Retina (tissue), 1 donor: ENCODE data around the gene BCCIP.

Experiments
- DNase-seq: peaks from one replicate; pipeline ENCODE4 v3.0.0-alpha.2; 2016

The BCCIP gene

GRCh38 chr10:125822878-125823662, at the start of gene BCCIP, which contains the start of gene UROS:
BCCIP (plus strand) TSS chr10:125823546; CDS start chr10:125823558, 12 bp downstream.
UROS (minus strand) TSS chr10:125823258; CDS start chr10:125816499, 6,759 bp downstream.
- DNase-seq, result peak; percentile 99

DNA sequence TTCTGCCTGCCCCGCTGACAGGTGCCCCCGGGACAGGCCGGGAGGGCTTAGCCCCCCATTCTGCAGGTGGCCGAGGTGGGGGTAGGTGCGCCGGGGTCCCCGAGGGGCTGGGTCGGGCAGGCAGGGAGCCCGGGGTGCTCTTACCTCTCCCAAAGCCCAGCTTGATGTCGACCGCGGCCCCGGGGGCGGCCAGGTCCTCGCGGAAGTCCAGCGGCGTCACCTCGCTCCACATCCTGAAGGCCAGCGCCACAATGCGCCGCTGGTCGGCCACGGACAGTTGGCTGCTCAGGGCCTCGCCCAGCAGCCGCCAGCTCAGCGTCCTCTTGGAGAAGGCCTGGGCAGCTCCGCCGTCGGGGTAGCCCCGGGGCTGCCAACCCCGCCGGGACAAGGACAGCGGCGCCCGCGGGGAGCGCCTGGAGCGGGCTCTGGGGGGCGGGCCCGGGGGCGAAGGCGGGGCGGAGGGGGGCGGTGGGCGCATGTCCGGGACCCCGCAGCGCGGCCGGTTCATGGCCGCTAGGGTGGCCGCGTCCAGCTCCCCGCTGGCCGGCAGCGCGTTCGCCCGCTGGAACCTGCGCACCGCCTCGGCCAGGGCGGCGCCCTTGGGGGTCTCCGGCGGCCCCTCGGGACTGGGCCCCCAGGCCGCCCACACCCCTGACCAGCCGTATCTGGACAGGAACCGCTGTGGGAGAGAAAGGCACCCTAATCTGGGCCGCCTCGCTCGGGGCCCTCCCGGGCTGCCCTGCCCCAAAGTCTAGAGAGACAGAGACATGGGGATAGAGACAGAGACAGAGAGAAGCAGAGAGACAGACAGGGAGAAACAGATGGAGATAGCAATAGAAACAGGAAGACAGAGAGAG, 49.4 kb upstream of the BCCIP start:
- DNase-seq, result peak; percentile 14

- no peak for DNase-seq
Observed at GRCh38 chr10:125774581-125775191, 48.7 kb upstream of the BCCIP start.

DNA sequence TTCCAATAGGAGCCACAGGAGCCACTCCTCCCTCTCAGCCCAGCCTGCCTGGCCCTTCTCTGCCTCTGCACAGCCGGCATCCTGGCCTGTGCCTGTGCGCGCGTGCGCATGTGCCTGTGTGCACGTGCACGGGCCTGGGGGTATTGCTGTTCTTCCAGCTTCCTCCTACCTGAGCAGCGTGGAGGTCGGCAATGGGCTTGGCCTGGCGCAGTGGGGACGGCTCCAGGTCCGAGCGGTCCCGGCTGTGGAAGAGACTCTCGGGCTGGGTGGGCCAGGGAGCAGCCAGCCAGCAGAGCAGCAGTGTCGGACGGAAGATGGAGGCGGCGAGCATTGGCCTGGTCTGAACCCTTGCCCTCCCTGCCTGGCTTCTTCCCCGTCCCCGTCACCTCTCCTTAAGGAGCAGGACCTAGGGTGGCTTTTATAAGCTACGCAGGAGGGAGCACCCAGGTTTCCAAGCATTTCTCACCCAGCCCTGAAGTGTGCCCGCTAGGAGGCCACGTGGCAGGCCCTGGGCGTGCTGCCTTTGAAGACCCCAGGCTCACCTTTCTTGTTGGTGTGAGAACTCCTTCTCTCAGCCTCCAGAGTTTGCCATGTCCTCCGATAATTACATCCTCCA, 47.7 kb upstream of the BCCIP start, which contains the start of gene MMP21:
MMP21 (minus strand) TSS at position 331 of the 616 bp plus-strand sequence; CDS start at position 331, 0 bp downstream.
- no peak for DNase-seq

- DNase-seq, result no peak
Observed at GRCh38 chr10:125777806-125778205, 45.5 kb upstream of the BCCIP start.

DNA sequence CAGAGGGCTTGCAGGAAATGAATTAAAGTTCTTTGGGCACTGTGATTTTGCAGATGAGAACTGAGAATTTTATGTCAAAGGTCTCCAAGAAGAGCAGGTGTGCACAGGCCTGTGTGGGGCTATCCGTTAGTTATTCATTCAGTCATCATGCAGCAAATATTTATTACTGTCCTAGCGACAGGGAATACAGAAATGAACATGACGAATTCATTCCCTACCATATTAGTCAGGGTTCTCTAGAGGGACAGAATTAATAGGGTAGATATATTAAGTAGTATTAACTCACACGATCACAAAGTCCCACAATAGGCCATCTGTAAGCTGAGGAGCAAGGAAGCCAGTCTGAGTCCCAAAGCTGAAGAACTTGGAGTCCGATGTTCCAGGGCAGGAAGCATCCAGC, 44.8 kb upstream of the BCCIP start:
- no peak for DNase-seq

DNA sequence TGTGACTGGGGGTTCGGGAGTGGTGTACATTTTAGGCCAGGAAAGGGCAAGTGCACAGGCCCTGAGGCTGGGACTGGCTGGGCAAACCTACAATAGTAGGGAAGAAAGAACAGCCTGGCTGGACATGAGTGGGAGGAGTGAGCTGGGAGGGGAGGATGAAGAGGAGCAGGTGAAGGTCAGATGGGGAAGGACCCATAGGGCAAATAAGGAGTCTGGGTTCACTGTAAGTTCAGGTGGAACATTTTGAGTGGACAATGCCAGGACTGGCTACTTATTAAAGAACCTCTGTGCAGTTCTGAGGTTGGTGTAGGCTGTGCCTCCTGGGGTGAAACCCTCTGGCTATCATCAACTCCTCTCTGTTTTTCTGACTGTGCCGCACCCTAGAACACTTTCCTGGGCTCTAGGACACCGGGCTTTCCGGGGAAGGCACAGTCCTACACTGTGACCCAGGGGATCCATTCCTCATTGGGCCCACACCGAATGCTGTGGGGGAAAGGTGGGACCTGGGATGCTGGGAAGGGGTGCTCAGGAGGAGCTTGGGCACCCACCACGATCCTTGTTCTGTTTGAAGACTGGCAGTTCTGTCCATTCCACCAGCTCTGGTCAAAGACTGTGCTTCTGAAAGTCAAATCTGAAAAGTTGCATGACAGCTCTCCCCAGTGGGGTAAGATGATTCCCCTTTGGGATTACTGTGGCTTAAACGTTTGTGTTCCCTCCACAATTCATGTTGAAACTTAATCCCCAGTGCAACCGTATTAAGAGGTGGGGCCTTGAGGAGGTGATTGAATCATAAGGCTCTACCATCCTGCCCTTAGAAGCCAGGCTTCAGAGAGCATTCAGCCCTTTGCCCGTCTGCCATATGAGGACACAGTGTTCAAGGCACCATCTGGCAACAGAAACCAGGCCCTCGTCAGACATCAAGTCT, 43.7 kb upstream of the BCCIP start:
- DNase-seq, result no peak

GRCh38 chr10:125781374-125781773, 42.0 kb upstream of the BCCIP start:
- no peak for DNase-seq

DNA sequence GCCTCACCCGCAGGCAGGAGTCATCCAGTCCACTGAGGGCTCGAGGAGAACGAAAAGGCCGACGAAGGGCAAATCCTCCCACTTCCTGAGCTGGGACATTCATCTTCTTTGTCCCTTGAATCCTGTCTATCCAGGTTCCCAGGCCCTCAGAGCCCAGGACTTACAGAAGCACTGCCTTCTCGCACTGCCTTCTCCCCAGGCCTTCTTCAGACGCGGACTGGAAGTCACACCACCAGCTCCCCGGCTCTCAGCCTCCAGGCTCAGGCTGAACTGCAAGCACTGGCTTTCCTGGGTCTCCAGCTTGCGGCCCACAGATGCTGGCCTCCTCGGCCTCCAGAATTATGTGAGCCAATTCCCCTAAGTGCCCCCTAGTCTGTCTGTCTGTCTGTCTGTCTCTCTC, 41.3 kb upstream of the BCCIP start:
- no peak for DNase-seq

GRCh38 chr10:125782616-125783015, 40.7 kb upstream of the BCCIP start:
- DNase-seq, result peak; percentile 7

GRCh38 chr10:125783408-125783807, 39.9 kb upstream of the BCCIP start:
- DNase-seq, result no peak

DNA sequence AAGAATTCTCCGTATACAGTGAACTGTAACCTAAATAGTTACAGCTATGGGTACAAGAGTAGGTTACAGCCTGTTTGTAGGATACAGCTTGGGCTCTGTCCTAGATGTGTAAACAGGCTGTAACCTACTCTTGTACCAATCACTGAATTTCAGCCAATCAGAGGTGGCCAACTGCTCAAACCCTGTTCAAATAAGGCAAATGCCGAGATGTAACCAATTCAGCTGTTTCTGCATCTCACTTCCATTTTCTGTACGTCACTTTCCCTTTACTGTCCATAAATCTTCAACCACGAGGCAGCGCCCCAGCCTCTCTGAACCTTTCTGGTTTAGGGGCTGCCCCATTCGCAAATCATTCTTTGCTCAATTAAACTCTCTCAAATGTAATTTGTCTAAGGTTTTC, 39.4 kb upstream of the BCCIP start:
- DNase-seq, result no peak

- no peak for DNase-seq
Observed at GRCh38 chr10:125785791-125786190, 37.6 kb upstream of the BCCIP start.

GRCh38 chr10:125788156-125789034, 35.0 kb upstream of the BCCIP start:
- no peak for DNase-seq

- no peak for DNase-seq
Observed at GRCh38 chr10:125792342-125793300, 30.7 kb upstream of the BCCIP start.

DNA sequence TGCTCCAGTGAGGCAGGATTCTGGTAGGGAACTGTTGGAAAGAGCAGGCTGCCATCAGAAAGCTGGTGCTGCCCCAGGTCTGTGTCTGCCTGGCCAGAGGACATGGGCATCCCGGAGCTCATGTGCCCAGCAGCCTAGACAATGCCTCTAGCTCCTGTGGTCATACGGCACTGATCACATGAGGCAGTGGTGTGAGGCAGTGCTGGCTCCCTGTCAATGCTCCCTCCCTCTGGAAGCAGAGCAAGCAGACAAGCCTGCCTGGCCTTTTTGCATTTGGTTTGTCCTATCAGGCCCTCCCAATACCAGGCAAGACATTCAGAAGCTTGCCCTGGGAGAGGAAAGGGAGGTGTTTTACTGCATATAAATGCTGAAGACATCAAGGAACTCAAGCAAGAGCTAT, 28.2 kb upstream of the BCCIP start:
- DNase-seq, result no peak

- DNase-seq, result no peak
Observed at GRCh38 chr10:125795637-125796190, 27.6 kb upstream of the BCCIP start.

DNA sequence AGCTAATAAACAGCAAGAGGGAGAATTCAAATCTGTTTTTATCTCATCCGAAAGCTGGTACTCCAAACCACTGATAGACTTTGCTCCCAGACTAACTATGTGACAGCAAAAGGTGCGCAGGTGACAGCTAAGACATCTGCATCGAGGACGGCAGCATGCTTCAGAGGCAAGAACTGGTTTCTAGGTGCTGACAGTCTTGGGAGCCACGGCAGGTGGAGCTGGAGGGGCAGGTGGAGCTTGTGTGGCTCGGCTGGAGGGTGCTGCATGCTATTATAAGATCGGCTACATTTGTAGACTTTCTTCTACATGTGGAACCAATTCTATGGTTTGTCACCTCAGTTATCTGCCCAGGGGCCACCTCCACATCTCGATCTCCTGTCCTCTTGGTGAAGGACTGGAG, 25.9 kb upstream of the BCCIP start:
- no peak for DNase-seq
